WTC11 (cell line): Measurements from ENCODE around the gene CHST11. TPM values are rescaled to one million over a fixed set of nuclear protein-coding genes. Genes with fewer than 3 reads are reported as not detected.

Experiments used
- ATAC-seq: fragments of 200-7000 bp; cut with Tn5 transposase; 2 replicates; pipeline ENCODE4 v1.10.0; 2021; ENCODE audit warnings: mild to moderate bottlenecking, moderate library complexity
- CTCF ChIA-PET: fragments of 300-600 bp; sonication (Branson Sonifier 250); formaldehyde crosslinking; loops from one replicate; lab custom pipeline; 2021; ENCODE audit warnings: antibody characterized with exemption; lab: Charles Lee
- POLR2A ChIA-PET: fragments of 350-600 bp; sonication (Branson Sonifier 250); formaldehyde crosslinking; loops from one replicate; lab custom pipeline; 2021; ENCODE audit warnings: antibody characterized with exemption; lab: Charles Lee
- DNase-seq: peaks from one replicate; pipeline ENCODE4 v3.0.0; 2021; ENCODE audit warnings: low spot score
- H3K27ac Mint-ChIP-seq: 2 replicates; pipeline ENCODE4 v1.8.0; 2021; ENCODE audit warnings: mixed read lengths
- H3K27me3 Mint-ChIP-seq: 2 replicates; pipeline ENCODE4 v1.8.0; 2021; ENCODE audit warnings: low read depth, mild to moderate bottlenecking, moderate library complexity, mixed read lengths
- H3K36me3 Mint-ChIP-seq: 2 replicates; pipeline ENCODE4 v1.8.0; 2021; ENCODE audit warnings: mixed read lengths
- H3K4me1 Mint-ChIP-seq: 2 replicates; pipeline ENCODE4 v1.8.0; 2022; ENCODE audit warnings: mixed read lengths
- H3K4me3 Mint-ChIP-seq: 2 replicates; pipeline ENCODE4 v1.8.0; 2021; ENCODE audit warnings: mild to moderate bottlenecking, moderate library complexity, mixed read lengths
- H3K9me3 Mint-ChIP-seq: 2 replicates; pipeline ENCODE4 v1.8.0; 2021; ENCODE audit warnings: mixed read lengths
- E2F5 ChIP-seq: sonication (generic); formaldehyde crosslinking; IDR thresholded peaks from 2 replicates; pipeline ENCODE4 v1.8.1; 2022; ENCODE audit warnings: mild to moderate bottlenecking, moderate library complexity, missing genetic modification reagents
- EMX1 ChIP-seq: fragments of 250-450 bp; sonication (Bioruptor Pico); IDR thresholded peaks from 2 replicates; pipeline ENCODE4 v1.8.0; 2021; ENCODE audit warnings: mild to moderate bottlenecking
- ESRRA ChIP-seq: sonication (generic); formaldehyde crosslinking; IDR thresholded peaks from 2 replicates; pipeline ENCODE4 v1.8.1; 2022; ENCODE audit warnings: mild to moderate bottlenecking, missing genetic modification reagents, borderline replicate concordance
- GABPB1 ChIP-seq: sonication (generic); formaldehyde crosslinking; IDR thresholded peaks from 2 replicates; pipeline ENCODE4 v1.8.1; 2023; ENCODE audit warnings: mild to moderate bottlenecking, missing genetic modification reagents
- GTF2I ChIP-seq: fragments of 250-450 bp; sonication (Bioruptor Pico); conservative IDR thresholded peaks from 2 replicates; pipeline ENCODE4 v1.4.0; 2021; ENCODE audit warnings: mild to moderate bottlenecking
- HMGA2 ChIP-seq: fragments of 250-450 bp; sonication (Bioruptor Pico); IDR thresholded peaks from 2 replicates; pipeline ENCODE4 v1.4.0; 2021; ENCODE audit warnings: mild to moderate bottlenecking, moderate library complexity
- MAX ChIP-seq: sonication (generic); formaldehyde crosslinking; IDR thresholded peaks from 2 replicates; pipeline ENCODE4 v1.8.0; 2022; ENCODE audit warnings: mild to moderate bottlenecking, missing genetic modification reagents
- NFATC4 ChIP-seq: fragments of 250-450 bp; sonication (Bioruptor Pico); IDR thresholded peaks from 2 replicates; pipeline ENCODE4 v1.9.0; 2021; ENCODE audit warnings: mild to moderate bottlenecking
- NFE2L1 ChIP-seq: sonication (generic); formaldehyde crosslinking; IDR thresholded peaks from 2 replicates; pipeline ENCODE4 v1.8.1; 2023; ENCODE audit warnings: missing genetic modification reagents
- PRDM15 ChIP-seq: sonication (generic); formaldehyde crosslinking; IDR thresholded peaks from 2 replicates; pipeline ENCODE4 v1.8.0; 2022; ENCODE audit warnings: missing genetic modification reagents
- RELA ChIP-seq: sonication (generic); formaldehyde crosslinking; IDR thresholded peaks from 2 replicates; pipeline ENCODE4 v1.8.1; 2022; ENCODE audit warnings: missing genetic modification reagents, mild to moderate bottlenecking, borderline replicate concordance
- RORB ChIP-seq: fragments of 250-450 bp; sonication (Bioruptor Pico); IDR thresholded peaks from 2 replicates; pipeline ENCODE4 v1.9.0; 2021; ENCODE audit warnings: mild to moderate bottlenecking
- SMAD4 ChIP-seq: sonication (generic); formaldehyde crosslinking; IDR thresholded peaks from 2 replicates; pipeline ENCODE4 v1.8.0; 2022; ENCODE audit warnings: mild to moderate bottlenecking, missing genetic modification reagents
- SOX15 ChIP-seq: fragments of 250-450 bp; sonication (Bioruptor Pico); IDR thresholded peaks from 2 replicates; pipeline ENCODE4 v1.9.0; 2021; ENCODE audit warnings: mild to moderate bottlenecking
- SP1 ChIP-seq: sonication (generic); formaldehyde crosslinking; conservative IDR thresholded peaks from 2 replicates; pipeline ENCODE4 v1.8.1; 2022; ENCODE audit warnings: missing genetic modification reagents
- STAT6 ChIP-seq: sonication (generic); formaldehyde crosslinking; conservative IDR thresholded peaks from 2 replicates; pipeline ENCODE4 v1.8.1; 2023; ENCODE audit warnings: mild to moderate bottlenecking, low read depth, missing genetic modification reagents, moderate library complexity
- TEAD1 ChIP-seq: sonication (generic); formaldehyde crosslinking; IDR thresholded peaks from 2 replicates; pipeline ENCODE4 v1.8.0; 2022; ENCODE audit warnings: mild to moderate bottlenecking, missing genetic modification reagents
- TP53 ChIP-seq: sonication (generic); formaldehyde crosslinking; IDR thresholded peaks from 2 replicates; pipeline ENCODE4 v1.8.1; 2023; ENCODE audit warnings: mild to moderate bottlenecking, missing genetic modification reagents
- ZNF416 ChIP-seq: fragments of 250-450 bp; sonication (Bioruptor Pico); IDR thresholded peaks from 2 replicates; pipeline ENCODE4 v1.9.0; 2021; ENCODE audit warnings: mild to moderate bottlenecking, inconsistent platforms
- ZNF512 ChIP-seq: sonication (generic); formaldehyde crosslinking; IDR thresholded peaks from 2 replicates; pipeline ENCODE4 v1.8.1; 2022; ENCODE audit warnings: missing genetic modification reagents, borderline replicate concordance
- total RNA-seq: library from RNA; stranded (reverse); gene quantifications from 3 replicates; pipeline ENCODE4 v1.2.3, GENCODE V29; 2021
- TF ChIP-seq, protein P1 (sequence below): sonication (generic); formaldehyde crosslinking; IDR thresholded peaks from 2 replicates; pipeline ENCODE4 v1.8.0; 2022; ENCODE audit warnings: mild to moderate bottlenecking, missing genetic modification reagents
- TF ChIP-seq, protein P2 (sequence below): sonication (generic); formaldehyde crosslinking; IDR thresholded peaks from 2 replicates; pipeline ENCODE4 v1.8.0; 2023; ENCODE audit warnings: missing genetic modification reagents
- TF ChIP-seq, protein P3 (sequence below): sonication (generic); formaldehyde crosslinking; IDR thresholded peaks from 2 replicates; pipeline ENCODE4 v1.8.0; 2023; ENCODE audit warnings: mild to moderate bottlenecking, missing genetic modification reagents

Gene CHST11
- total RNA-seq, 1 experiment from 2014 or later: 24.2 TPM

GRCh38 chr12:104695453-104696148 lies 238.9 kb downstream of the CHST11 start:
- H3K27me3 Mint-ChIP-seq: no peaks in the 10 kb centered on the region
- peaks cover 16% of the 10 kb centered on the region for H3K9me3 Mint-ChIP-seq
- ATAC-seq: peak; percentile 56
- peaks cover 16% of the 10 kb centered on the region for H3K36me3 Mint-ChIP-seq
- DNase-seq: no peak
- H3K27ac Mint-ChIP-seq: no peak overlapping the region; the same call in 1 of the 2 replicates
- CTCF ChIA-PET: interaction anchor here (1.0 to 3.0 kb wide), 3 partner anchors 9 to 314 kb away, joined by 3 to 14 read pairs (median 7); no protein-coding TSS in a partner anchor
- TF ChIP-seq TEAD1 (no peak), NFE2L1 (no peak), TP53 (no peak), HMGA2 (no peak), PRDM15 (CRISPR knock-in tag) (no peak), ESRRA (CRISPR knock-in tag) (no peak), RORB (CRISPR knock-in tag) (no peak), NFATC4 (CRISPR knock-in tag) (no peak), SP1 (CRISPR knock-in tag) (no peak), RELA (no peak), GTF2I (no peak)
- TF ChIP-seq, protein P1, sequence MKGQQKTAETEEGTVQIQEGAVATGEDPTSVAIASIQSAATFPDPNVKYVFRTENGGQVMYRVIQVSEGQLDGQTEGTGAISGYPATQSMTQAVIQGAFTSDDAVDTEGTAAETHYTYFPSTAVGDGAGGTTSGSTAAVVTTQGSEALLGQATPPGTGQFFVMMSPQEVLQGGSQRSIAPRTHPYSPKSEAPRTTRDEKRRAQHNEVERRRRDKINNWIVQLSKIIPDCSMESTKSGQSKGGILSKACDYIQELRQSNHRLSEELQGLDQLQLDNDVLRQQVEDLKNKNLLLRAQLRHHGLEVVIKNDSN (CRISPR knock-in tag): no peak
- peaks cover 25% of the 10 kb centered on the region for H3K4me1 Mint-ChIP-seq
- H3K4me3 Mint-ChIP-seq: no peak overlapping the region
- POLR2A ChIA-PET: no interaction called here

GRCh38 chr12:104697186-104697585 lies 240.4 kb downstream of the CHST11 start:
- H3K27me3 Mint-ChIP-seq: no peaks in the 10 kb centered on the region
- peaks cover 29% of the 10 kb centered on the region for H3K4me1 Mint-ChIP-seq
- TF ChIP-seq EMX1 (CRISPR knock-in tag) (no peak), ZNF416 (CRISPR knock-in tag) (no peak), SOX15 (no peak), STAT6 (CRISPR knock-in tag) (no peak), E2F5 (CRISPR knock-in tag) (no peak), ZNF512 (CRISPR knock-in tag) (no peak), ESRRA (CRISPR knock-in tag) (no peak), SMAD4 (no peak), MAX (no peak), GABPB1 (CRISPR knock-in tag) (no peak)
- TF ChIP-seq, protein P2, sequence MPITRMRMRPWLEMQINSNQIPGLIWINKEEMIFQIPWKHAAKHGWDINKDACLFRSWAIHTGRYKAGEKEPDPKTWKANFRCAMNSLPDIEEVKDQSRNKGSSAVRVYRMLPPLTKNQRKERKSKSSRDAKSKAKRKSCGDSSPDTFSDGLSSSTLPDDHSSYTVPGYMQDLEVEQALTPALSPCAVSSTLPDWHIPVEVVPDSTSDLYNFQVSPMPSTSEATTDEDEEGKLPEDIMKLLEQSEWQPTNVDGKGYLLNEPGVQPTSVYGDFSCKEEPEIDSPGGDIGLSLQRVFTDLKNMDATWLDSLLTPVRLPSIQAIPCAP (CRISPR knock-in tag): no peak
- TF ChIP-seq, protein P3, sequence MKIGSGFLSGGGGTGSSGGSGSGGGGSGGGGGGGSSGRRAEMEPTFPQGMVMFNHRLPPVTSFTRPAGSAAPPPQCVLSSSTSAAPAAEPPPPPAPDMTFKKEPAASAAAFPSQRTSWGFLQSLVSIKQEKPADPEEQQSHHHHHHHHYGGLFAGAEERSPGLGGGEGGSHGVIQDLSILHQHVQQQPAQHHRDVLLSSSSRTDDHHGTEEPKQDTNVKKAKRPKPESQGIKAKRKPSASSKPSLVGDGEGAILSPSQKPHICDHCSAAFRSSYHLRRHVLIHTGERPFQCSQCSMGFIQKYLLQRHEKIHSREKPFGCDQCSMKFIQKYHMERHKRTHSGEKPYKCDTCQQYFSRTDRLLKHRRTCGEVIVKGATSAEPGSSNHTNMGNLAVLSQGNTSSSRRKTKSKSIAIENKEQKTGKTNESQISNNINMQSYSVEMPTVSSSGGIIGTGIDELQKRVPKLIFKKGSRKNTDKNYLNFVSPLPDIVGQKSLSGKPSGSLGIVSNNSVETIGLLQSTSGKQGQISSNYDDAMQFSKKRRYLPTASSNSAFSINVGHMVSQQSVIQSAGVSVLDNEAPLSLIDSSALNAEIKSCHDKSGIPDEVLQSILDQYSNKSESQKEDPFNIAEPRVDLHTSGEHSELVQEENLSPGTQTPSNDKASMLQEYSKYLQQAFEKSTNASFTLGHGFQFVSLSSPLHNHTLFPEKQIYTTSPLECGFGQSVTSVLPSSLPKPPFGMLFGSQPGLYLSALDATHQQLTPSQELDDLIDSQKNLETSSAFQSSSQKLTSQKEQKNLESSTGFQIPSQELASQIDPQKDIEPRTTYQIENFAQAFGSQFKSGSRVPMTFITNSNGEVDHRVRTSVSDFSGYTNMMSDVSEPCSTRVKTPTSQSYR: no peak

More at GRCh38 chr12:104697186-104697585, 240.4 kb downstream of the CHST11 start:
- H3K36me3 Mint-ChIP-seq: peaks cover 12% of the 10 kb centered on the region
- H3K4me3 Mint-ChIP-seq: no peak overlapping the region
- ChIA-PET CTCF (interaction anchor here (1.3 to 3.4 kb wide), 2 partner anchors 37 to 315 kb away, joined by 3 to 9 read pairs; no protein-coding TSS in a partner anchor), POLR2A (no interaction called here)
- no peak overlapping the region for H3K27ac Mint-ChIP-seq
- ATAC-seq (no peak), DNase-seq (no peak)
- peaks cover 13% of the 10 kb centered on the region for H3K9me3 Mint-ChIP-seq
